NCI-H2029 treated with DMSO at 0.1 percent for 48 hours (cell line): Measurements from ENCODE around the gene BDH2.
A peak's percentile ranks its signal among the peaks of the same experiment; 100 is the strongest.

ENCODE experiments used
- DNase-seq: peaks from one replicate; lab custom pipeline; 2025; lab: John Stamatoyannopoulos, UW

The BDH2 gene

DNA sequence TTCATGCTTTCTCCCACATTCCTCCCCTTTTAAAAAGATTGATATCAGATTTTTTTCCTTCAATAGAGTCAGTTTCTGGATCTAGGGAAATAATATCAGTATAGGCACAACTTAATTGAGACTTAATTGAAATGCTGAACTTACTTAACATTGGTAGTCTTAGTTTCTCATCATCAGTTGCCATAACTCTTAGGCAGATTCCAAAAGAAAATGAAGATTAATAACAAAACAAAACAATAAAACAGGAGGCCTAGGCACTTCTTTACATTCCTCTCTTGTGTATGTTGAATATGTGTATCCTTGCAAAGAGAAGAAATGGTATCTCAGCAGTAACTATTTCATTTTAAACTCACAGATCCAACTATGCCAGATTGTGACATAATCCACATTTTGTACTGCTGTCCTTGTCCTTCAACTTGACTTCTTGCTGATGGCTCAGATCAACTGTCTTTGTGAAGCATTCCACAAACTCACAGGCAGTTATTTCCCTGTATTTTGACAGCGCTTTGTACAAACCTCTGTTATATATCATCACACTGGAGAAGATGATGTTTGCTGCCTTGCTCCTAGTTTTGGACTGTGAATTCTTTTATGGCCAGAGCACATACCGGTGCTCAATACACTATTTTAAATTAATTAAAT is 14.0 kb downstream of the BDH2 start:
- no peak for DNase-seq

DNA sequence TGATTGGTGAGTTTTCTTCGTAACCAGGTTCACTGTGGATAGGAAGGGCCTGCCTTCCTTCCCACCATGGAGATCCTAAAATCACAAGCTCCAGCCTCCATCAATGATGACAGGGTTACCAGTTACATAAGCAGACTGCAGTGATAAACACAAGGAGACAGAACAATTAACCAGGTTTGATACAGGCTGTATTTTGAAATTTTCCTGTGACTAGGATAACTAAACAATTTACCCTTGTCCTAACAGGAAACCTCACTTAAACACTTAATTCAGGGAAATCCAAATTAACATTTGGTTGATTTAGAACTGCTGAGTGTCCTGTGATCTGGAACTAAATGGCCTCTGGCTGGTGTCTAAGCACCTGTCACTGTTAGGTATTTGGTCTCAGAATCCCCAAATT is 20.0 kb downstream of the BDH2 start:
- no peak for DNase-seq

DNA sequence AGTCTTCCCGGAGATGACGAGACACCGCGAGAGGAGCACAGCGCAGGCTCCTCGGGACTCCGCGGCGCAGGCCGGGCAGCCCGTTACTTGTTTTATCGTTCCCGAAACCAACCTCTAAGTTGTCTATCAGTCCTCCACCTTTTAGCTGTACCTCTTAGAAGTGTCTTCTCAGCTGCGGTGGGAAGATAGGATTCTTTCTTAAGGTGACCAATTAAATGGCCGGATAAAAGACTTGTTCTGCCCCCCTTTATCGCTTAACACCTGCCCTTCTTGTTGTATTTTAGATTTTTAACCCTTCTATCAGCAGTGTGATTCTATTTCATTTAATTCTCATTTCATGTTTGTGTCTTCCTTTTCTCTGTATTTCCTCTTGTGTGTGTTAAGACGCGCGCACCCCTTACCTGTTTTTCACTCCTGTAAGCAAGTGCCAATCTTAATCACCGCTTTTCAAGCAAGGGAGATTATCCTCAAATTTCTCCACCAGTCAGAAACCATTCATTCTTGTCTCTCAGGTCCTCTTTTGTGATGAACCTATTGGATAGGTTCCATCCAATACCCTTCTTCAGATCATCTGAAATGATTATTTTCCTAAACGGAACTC is 22.8 kb downstream of the BDH2 start, which contains the start of gene SLC9B2:
TSS of gene SLC9B2 (minus strand) at position 15 of the 601 bp plus-strand sequence. CDS start 9,211 bp downstream, outside the sequence.
- DNase-seq = no peak

DNA sequence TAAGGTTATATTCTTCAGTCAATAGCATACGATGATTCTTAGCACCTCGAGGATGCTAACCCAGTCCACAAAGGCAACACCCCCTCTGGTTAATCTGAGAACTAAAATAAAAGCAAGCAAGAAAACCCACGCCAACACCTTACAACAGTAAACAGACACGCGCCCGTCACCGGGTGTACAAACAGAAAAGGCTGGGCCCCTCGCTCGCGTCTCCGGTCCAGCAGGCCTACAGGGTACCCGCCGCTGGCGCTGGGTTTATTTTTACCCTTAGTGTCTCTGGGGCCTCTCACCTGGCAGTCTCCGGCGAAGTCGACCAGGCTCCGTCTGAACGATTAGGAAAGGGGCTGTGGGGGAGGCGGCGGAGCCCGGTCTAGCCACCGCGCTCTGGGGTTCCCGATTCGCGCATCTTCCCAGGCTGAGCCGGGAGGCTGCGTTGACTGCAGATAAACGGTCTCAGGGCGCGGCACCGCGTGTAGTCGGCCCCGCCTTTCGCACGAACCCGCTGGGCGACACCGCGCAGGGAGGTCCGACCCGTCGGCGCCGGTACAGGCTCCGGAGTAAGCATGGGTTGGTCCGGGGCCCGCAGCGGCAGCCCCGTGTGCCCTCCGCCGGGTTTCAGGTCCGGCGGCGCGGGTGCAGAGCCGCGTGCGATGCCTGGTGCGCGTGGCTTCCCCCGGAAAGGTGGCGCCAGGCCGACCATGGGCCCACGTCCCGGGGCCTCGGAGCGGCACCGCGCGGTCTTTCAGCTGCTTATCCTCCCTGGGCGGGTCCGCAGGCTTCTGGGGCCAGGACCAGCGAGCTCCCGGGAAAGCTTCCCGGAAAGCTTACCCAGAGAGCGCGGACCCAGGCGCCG is 23.5 kb downstream of the BDH2 start:
- DNase-seq = no peak

DNA sequence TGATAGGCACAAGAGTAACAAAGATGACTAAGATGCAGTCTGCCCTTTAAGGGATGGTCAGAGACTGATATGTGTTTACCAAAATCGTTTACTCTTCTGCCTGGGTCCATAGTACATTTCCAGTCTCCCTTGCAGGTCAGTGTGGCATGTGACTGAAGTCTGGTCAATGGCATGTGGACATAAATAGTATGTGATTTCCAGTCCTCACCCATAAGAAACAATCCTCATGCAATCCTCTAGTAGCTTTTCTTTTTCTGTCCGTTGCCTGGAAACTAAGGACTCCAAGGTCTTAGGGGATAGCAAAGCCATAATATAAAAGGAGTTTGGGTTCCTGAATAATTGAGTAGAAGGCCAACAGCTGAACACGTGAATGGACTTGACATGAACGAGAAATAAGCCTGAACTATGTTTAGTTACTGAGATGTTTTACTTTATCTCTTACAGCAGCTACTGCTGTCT is 24.2 kb downstream of the BDH2 start:
- no peak for DNase-seq

DNA sequence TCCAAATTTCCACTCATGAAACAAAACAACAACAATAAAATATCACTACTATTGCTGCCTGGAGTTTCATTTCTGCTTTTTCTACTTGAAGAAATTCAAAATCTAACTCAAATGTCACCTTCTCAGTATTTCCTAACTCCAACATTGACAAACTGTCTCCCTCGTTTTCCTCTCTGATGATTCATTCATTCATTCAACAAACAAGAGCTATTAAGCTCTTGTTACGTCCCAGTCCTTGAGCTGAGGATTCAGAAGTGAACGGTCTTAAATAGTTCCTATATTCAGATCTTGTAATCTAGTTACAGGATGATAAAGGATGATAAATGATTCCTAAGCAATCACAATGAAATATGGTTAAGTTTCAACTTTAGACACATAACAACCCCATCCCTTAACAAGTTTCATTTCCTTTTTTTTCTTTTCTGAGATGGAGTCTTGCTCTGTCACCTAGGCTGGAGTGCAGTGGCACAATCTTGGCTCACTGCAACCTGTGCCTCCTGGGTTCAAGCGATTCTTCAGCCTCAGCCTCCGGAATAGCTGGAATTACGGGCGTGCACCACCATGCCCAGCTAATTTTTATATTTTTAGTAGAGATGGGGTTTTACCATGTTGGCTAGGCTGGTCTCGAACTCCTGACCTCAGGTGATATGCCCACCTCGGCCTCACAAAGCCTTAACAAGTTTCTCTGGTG is 24.7 kb downstream of the BDH2 start:
- DNase-seq = no peak

DNA sequence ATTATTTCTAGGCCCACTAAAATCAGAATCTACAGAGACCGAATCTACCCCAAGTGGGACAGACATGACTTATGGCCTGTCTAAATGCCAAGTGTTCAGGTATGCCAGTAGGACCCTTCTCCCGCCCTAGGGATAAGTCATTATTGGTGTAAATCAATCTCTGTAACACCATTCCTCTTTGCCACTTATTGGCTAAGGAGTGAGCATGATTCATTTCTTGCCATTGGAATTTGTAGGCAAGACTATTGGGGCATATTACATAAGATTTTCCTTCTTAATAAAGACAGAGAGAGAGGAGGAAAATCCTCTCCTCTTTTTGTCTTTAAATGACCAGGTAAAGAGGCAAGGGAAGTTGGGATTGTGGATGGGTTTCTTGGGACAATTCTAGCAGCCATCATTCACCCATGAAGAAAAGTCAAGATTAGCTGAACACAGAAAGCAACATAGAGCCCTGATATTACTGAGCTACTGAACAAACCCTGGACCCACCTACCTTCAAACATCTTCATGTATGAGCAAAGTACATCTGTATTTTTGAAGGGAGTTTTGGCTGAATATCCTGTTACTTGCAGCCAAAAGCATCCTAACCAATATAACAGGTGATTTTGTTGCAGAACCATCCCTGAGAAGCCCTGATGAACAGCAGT is 25.7 kb downstream of the BDH2 start:
- DNase-seq = no peak

DNA sequence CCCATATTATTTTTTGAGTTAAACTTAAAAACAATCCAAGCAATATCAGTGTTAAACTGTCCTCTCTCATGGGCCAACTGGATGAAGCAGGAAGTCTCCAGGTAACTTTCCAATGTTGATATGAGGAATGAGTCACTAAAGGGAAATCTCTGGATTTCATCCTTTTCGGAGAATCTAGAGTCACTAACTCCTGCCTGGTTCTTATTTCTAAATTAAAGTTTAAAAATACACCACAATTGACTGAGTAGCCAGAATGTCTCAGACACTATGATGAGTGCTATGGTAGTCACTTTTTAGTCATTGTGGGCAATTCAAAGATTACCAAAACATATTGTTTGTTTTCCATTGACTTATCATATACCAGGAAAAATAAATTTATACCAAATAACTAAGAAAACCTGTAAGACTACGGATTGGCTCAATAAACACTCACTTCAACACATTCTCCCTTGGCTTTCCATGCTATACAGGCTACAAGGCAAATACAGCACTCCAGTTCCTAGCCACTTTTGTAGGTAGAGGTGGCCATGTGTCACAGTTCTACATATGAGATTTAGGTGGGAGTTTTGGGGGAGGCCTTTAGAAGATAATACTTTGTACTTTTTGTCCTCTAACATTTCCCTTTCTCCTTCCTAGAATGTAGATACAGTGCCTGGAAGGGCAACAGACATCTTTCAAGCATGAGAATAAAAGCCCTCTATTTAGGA is 31.6 kb downstream of the BDH2 start:
- DNase-seq = no peak

DNA sequence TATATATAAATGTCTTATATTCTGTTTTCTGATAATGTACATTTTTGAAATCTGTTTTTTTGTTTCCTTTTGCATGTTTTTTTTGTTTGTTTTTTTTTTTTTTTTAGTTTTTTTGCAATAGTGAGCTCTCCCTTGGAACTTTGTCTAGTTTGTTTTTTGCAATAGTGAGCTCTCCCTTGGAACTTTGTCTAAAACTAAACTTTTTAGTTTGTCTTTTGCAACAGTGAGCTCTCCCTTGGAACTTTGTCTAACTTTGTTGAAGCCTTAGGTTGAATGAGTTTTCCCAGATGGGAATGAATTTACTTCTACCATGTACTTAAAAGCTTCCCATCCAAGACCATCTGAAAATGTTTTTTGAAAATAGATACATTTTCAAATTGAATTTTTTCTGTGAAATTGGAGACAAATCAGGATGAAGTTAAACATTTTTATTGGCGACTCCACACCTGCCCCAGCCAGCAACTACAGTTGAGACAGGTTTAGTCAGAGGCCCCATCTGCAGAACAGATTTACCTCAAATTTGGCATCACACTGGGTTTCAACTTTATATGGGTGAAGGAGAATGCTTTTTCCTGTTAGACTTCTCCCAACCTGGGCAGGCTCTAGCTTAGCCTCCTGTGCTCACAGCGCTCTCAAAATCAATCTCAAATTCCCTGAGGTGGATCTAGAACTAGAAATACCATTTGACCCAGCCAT is 39.0 kb downstream of the BDH2 start:
- no peak for DNase-seq

DNA sequence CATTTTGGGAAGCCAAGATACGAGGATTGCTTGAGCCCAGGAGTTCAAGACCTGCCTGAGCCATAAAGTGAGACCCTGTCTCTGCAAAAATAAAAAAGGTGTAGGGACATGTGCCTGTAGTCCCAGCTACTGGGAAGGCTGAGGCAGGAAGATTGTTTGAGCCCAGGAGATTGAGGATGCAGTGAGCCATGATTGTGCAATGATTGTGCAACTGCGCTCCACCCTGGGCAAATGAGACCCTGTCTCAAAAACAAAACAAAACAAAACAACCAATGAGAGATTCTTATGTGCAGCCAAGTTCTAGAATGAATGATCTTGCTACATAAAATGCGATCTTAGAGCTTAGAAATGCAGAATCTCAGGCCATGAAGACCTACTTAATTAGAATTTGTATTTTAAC is 45.6 kb downstream of the BDH2 start:
- no peak for DNase-seq

DNA sequence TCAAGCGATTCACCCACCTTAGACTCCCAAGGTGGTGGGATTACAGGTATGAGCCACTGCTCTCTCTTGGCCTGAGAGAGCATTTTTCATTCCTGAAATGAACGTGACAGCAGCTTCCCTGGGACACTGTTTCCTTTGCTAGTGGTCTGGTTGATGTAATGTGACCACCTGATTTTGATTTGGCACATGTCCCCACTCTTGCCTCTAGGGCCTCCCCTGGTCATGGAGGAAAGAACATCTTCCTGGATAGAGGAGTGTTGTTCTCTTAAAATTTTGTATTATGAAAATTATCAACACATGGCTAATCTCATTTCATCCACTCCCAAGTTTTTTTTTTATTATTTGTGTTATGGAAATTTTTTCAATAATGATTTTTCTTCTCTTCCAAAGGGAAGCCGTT is 46.9 kb downstream of the BDH2 start:
- DNase-seq = no peak

DNA sequence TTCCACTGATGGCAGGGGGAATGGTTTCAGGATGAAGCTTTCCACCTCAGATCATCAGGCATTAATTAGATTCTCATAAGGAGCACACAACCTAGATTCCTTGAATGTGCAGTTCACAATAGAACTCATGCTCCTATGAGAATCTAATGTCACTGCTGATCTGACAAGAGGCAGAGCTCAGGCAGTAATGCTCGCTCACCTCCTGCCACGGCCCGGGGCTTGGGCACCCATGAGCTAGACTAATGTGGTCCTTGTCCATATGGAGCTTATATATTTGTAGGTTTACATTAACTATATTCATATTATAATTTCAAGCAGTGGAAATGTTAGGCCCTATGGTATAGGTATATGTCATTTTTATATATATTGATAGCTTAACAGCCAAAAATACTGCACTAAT is 47.5 kb downstream of the BDH2 start:
- no peak for DNase-seq

DNA sequence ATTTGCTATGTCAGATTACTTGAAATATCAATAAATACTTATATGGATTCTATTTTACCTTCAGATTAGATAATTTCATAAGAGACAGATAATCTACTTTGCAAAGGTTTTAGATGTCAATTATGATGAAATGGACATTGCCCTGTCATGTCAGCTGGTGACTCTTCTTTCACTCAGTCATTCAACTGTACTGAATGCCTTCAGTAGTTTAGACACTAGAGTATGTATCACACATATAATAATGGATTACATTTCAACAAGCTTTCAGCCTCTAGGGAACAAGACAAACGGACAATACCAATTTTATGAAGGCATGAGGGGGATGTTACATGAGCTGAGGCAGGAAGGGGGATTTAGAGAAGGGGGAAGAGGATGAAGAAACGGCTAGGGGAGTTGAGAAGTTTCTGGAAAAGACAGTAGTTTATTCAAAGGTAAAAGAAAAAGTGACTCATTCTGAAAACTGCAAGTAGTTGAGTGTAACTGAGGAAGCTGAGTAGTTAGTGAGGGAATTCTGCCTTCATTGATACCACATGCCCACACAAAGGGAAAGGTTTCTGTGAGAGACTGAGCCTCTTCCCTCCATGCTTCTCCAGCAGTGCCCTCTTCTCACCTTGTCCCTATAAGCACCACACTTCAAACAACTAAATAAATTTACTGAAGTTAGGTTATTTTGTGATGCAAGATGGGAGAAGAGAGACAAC is 48.7 kb downstream of the BDH2 start:
- no peak for DNase-seq

DNA sequence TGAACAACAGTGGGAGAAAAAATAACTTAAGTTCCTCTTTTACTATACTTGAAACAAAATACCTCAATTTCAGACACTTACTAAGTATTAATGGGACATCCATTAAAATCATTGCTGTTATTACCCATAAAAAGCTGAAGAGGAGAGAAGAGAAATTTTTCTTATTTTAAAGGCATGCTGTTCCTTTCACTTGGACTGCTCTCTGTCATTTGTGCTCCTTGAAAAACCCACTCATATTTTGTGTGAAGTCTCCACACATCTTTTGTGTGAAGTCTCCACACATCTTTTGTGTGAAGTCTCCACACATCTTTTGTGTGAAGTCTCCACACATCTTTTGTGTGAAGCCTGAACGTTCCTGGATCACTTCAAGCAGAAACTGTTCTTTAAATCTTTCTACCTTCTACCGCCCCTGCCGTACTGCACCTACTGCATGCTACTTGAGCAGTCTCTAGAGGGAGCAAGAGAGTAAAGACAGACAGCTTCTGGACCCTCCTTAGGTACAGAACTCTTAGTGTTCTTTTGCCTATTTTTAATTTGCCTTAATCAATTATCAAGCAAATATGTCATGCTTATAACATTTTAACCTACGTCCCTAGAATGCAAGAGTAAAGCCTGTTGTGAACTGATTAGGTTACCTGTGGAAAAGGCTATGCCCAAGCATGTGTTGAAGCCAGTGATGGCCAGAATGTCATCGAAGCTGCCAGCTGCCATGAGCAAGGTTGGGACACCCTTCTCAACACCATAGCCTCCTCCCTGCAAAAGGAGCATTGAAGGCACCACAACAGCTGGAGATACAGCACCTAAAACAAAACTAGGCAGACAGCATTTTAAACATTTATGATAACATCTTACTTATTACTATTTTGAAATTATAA is 53.0 kb downstream of the BDH2 start:
- DNase-seq = peak; percentile 11

DNA sequence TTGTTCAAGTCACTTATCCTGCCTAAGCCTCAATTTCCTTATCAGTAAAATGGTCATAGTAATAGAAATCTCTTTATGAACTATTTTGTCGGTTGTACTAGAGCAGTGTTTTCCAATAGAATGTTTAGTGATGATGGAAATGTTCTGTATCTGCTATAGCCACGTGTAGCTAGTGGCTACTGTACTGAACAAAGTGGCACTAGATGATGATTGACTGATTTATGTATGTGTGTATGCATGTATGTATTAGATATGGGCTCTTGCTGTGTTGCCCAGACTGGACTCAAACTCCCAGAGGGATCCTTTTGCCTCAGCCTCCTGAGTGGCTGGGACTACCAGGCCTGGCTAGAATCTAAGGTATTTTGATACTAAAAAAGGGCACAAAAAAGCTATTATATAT is 55.5 kb downstream of the BDH2 start:
- DNase-seq = no peak

DNA sequence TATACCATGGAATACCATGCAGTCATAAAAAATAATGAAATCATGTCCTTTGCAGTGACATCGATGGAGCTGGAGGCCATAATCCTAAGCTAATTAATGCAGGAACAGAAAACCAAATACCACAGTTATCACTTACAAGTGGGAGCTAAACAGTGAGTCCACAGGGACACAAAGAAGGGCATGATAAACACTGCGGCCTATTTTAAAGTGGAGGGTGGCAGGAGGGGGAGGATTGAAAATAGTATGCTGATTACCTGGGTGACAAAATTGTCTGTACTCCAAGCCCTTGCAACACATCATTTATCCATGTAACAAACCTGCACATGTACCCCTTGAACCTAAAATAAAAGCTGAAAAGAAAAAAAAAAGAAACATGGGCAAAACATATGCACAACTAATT is 63.5 kb downstream of the BDH2 start:
- DNase-seq = no peak

DNA sequence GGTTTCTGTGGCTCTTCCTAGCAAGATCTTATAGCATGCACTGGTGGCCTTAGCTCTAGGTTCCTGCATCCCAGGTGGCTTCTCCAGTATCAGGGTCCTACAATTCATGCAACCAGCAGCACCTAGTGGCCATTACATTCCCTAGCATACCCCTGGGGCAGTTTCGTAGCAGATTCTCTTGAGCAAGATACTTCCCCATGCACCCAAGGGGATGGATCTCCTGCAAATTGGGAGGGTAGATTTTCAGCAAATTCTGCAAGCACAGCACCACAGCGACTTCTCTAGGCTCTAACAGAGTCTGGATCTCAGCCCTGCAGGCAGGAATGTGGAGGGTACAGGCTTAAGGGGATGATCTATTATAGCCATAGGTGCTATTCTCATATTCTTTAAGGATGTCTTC is 67.1 kb downstream of the BDH2 start:
- DNase-seq = no peak

DNA sequence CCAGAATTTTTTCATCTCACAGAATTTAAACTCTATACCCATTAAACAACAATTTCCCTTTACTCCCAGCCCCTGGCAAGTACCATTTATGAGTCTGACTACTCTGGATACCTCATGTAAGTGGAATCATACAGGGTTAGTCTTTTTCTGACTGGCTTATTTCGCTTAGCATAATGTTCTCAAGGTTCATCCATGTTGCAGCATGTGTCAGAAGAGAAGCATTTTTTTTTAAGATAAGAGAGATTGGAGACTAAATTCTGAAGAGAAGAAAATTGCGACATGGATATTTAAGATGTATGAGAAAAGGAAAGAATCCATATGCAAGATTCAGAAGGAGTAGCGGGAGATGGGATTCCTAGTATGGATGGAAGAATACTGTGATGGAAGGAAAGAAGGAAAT is 68.8 kb downstream of the BDH2 start:
- no peak for DNase-seq

DNA sequence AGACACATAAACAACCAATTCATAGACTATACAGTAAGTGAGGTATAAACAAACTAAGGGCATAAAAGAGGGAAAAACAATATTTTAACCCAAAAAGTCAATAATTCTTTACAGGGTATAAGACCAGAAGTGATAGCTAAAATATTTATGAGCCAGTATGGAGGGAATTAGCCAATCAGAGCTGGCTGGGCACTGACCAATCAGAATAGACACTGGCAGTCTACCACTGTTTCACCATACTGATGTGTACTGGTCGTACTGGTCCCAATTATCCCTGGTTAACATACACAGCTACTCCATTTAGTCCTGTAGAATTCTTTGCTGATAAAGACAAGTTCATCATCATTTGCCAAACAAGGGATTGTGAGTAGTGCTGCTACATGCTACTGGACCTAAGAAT is 70.3 kb downstream of the BDH2 start:
- no peak for DNase-seq
